ENCODE data around the gene PXDN.

GRCh38 chr2:1704631-1705556 lies 39.4 kb downstream of the PXDN start:
- TF ChIP-seq POLR2A (IDR thresholded peaks at IDR 0.05; ENCODE audit: low read depth, low read length) (no peak), CTCF (conservative IDR thresholded peaks at IDR 0.05; ENCODE audit: low read depth, low read length) (no peak), MAZ (IDR thresholded peaks at IDR 0.05; ENCODE audit: borderline replicate concordance, low read depth, low read length) (no peak), RAD21 (IDR thresholded peaks at IDR 0.05; ENCODE audit: low read length) (no peak), MXI1 (IDR thresholded peaks at IDR 0.05; ENCODE audit: borderline replicate concordance, low read depth, low read length) (no peak), CEBPB (IDR thresholded peaks at IDR 0.05; ENCODE audit: low read depth, low read length) (no peak), RFX5 (IDR thresholded peaks at IDR 0.05; ENCODE audit: low read depth, low read length) (no peak), FOS (IDR thresholded peaks at IDR 0.05; ENCODE audit: low read depth, low read length) (no peak)
- TF ChIP-seq, protein P1, sequence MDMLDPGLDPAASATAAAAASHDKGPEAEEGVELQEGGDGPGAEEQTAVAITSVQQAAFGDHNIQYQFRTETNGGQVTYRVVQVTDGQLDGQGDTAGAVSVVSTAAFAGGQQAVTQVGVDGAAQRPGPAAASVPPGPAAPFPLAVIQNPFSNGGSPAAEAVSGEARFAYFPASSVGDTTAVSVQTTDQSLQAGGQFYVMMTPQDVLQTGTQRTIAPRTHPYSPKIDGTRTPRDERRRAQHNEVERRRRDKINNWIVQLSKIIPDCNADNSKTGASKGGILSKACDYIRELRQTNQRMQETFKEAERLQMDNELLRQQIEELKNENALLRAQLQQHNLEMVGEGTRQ (IDR thresholded peaks at IDR 0.05; ENCODE audit: low read depth, low read length) = no peak
- TF ChIP-seq, protein P2, sequence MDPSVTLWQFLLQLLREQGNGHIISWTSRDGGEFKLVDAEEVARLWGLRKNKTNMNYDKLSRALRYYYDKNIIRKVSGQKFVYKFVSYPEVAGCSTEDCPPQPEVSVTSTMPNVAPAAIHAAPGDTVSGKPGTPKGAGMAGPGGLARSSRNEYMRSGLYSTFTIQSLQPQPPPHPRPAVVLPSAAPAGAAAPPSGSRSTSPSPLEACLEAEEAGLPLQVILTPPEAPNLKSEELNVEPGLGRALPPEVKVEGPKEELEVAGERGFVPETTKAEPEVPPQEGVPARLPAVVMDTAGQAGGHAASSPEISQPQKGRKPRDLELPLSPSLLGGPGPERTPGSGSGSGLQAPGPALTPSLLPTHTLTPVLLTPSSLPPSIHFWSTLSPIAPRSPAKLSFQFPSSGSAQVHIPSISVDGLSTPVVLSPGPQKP (IDR thresholded peaks at IDR 0.05; ENCODE audit: borderline replicate concordance, low read depth, low read length) = no peak
